Naive thymus-derived CD8-positive, alpha-beta T cell (primary cell): ENCODE measurements around the gene WBP1L. TPM values are rescaled to one million over a fixed set of nuclear protein-coding genes. Genes with fewer than 3 reads are reported as not detected.
A peak's percentile ranks its signal among the peaks of the same experiment; 100 is the strongest.
"Not testable (repeated sequence)": the region's sequence is repeated elsewhere in the genome, so short reads cannot be mapped to it uniquely, and the experiment has no call there.

Experiments used
- ATAC-seq, 2 donors: fragments of 150-1000 bp; cut with Tn5 transposase in 1 of 2; sonication (Bioruptor Pico), chemical (Tn5 transposase) in 1 of 2; 1 replicate in 1 of 2; 2 replicates in 1 of 2; pipeline ENCODE4 v1.10.0; 2021; ENCODE audit warnings: mild to moderate bottlenecking in 2 of 2, moderate library complexity in 2 of 2
- POLR2A ChIA-PET: fragments of 350-600 bp; sonication (Branson Sonifier 250); formaldehyde crosslinking; loops from one replicate; lab custom pipeline; 2021; ENCODE audit warnings: antibody characterized with exemption; lab: Charles Lee
- DNase-seq, 10 donors: peaks; one replicate each; pipeline versions ENCODE4 v3.0.0 to v3.0.0-alpha.2; 2020 to 2022
- H3K27ac Mint-ChIP-seq, 10 donors: one replicate each; pipeline ENCODE4 v1.8.0; 2020 to 2022; ENCODE audit warnings: mild to moderate bottlenecking in 10 of 10, mixed read lengths in 10 of 10, moderate library complexity in 4 of 10, inconsistent platforms in 1 of 10
- H3K27me3 Mint-ChIP-seq, 5 donors: one replicate each; pipeline ENCODE4 v1.8.0; 2021 to 2022; ENCODE audit warnings: mixed read lengths in 5 of 5
- H3K36me3 Mint-ChIP-seq, 3 donors: one replicate each; pipeline ENCODE4 v1.8.0; 2020 to 2022; ENCODE audit warnings: mixed read lengths in 3 of 3, mild to moderate bottlenecking in 2 of 3, inconsistent platforms in 1 of 3
- H3K4me1 Mint-ChIP-seq, 4 donors: one replicate each; pipeline ENCODE4 v1.8.0; 2021 to 2022; ENCODE audit warnings: mixed read lengths in 4 of 4
- H3K4me3 Mint-ChIP-seq, 10 donors: one replicate each; pipeline ENCODE4 v1.8.0; 2020 to 2022; ENCODE audit warnings: mild to moderate bottlenecking in 10 of 10, mixed read lengths in 10 of 10, moderate library complexity in 6 of 10, inconsistent platforms in 1 of 10
- H3K9me3 Mint-ChIP-seq, 9 donors: one replicate each; pipeline ENCODE4 v1.8.0; 2020 to 2022; ENCODE audit warnings: mixed read lengths in 9 of 9, mild to moderate bottlenecking in 3 of 9, inconsistent platforms in 1 of 9, moderate library complexity in 1 of 9
- polyA plus RNA-seq, 3 donors: library from polyadenylated mRNA; unstranded; fragments of 300-500 nt; fragmentation: Illumina TruSeq; gene quantifications; one replicate each; pipeline ENCODE4 v1.2.3, GENCODE V29; 2021
- total RNA-seq, 8 experiments: library from RNA in 2 of 8; stranded (reverse) in 2 of 8; gene quantifications; one replicate each; pipeline ENCODE4 v1.2.3 and lab custom pipeline; 2021 to 2026

WBP1L gene
- total RNA-seq (10 to 100 TPM; 32.6 to 35.6 TPM), polyA plus RNA-seq (10 to 100 TPM; 22.6 to 28.2 (median 24.1) TPM), total RNA-seq (lab: John Stamatoyannopoulos, UW) (18.7 to 74.4 (median 38.4) reads per million in 6 experiments)

DNA sequence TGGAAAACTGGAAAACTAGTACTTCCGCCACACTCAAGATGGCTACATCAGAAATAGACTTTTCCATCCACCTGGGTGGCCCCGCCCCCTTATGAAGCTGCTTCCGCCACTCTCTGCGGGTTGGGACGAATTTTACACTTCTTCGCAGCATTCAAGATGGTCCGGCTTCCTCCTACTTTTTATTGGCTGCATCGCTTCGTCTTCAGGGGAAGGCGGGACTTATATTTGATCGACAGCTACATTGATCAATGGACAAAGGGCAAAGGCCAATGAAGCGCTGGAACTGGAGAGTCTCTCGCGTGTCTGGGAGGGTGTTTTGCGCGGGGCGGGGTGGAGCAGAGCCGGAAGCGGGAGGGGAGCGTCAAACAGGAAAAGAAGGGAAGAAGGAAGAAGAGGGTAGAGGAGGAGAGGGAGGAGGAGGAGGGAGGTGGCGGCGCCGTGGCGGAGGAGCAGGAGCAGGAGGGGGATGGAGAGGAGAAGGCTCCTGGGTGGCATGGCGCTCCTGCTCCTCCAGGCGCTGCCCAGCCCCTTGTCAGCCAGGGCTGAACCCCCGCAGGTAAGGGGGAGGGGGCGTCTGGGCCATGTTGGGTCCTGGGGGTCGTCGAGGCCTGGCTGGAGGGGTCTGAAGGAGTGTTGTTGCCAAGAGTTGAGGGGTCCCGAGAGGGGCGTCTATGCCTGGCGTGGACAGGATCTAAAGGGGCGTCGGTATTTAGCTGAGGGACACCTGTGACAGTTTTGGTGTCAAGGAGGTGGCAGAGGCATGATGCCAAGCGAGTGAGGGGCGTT is at the start of gene WBP1L:
WBP1L (plus strand) TSS at position 361 of the 786 bp plus-strand sequence; CDS start at position 467, 106 bp downstream.
- peaks cover 35 to 57% (median 51%) of the 10 kb centered on the region in 4 donors for H3K4me1 Mint-ChIP-seq
- ATAC-seq = peak; percentile 96 to 98
- H3K36me3 Mint-ChIP-seq = peaks cover 0 to 7% (median 0%) of the 10 kb centered on the region in 3 donors

DNA sequence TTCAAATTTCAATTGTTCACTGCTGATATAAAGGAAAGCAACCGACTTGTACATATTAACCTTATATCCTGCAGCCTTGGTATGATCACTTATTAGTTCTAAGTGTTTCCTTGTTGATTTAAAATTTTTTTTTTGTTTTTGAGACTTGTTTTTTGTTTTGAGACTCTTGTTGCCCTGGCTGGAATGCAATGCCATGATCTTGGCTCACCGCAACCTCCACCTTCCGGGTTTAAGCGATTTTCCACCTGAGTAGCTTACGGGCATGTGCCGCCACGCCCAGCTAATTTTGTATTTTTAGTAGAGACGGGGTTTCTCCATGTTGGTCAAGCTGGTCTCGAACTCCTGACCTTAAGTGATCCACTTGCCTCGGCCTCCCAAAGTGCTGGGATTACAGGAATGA is 48.3 kb upstream of the WBP1L start:
- not testable (repeated sequence) for H3K27ac Mint-ChIP-seq, ATAC-seq, DNase-seq, H3K9me3 Mint-ChIP-seq, H3K4me3 Mint-ChIP-seq, H3K27me3 Mint-ChIP-seq, H3K4me1 Mint-ChIP-seq
- peaks cover 7 to 51% (median 27%) of the 10 kb centered on the region in 3 donors for H3K36me3 Mint-ChIP-seq
- POLR2A ChIA-PET = interaction anchor here (0.7 kb wide), 1 partner anchor 18 kb away, joined by 4 read pairs; no protein-coding TSS in a partner anchor

More for the DNA sequence above, at the start of gene WBP1L:
- peak within 1 kb of the TSS; percentile 87 to 97 (median 95) for H3K27ac Mint-ChIP-seq
- DNase-seq = peak; percentile 79 to 98 (median 95)
- no peaks in the 10 kb centered on the region for H3K27me3 Mint-ChIP-seq
- peaks cover 0 to 8% (median 0%) of the 10 kb centered on the region in 9 donors for H3K9me3 Mint-ChIP-seq
- POLR2A ChIA-PET = interaction anchor here (0.5 to 3.2 kb wide), 16 partner anchors 8 to 549 kb away, joined by 3 to 43 read pairs (median 4); partner anchors contain the start of genes ARL3, BORCS7, CNNM2 and SFXN2
- H3K4me3 Mint-ChIP-seq = peak within 1 kb of the TSS; percentile 83 to 99 (median 94)

DNA sequence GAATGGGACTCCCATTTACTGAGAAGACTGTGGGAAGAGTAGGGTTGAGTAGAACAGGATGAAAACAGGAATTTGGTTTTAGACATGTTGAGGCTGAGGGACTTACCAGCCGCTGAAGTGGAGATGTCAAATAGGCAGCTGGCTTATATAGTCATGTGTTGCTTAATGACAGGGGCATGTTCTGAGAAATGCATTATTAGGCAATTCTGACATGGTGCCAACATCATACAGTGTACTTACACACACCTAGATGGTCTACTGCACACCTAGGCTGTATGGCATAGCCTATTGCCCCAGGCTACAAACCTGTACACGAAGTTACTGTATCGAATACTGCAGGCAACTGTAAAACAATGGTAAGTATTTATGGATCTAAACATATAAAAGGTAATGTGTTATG is 47.0 kb upstream of the WBP1L start:
- Mint-ChIP-seq H3K27ac (no peak overlapping the region), H3K4me3 (no peak overlapping the region), H3K27me3 (no peaks in the 10 kb centered on the region), H3K9me3 (no peaks in the 10 kb centered on the region), H3K4me1 (peaks cover 0 to 2% (median under 1%) of the 10 kb centered on the region in 4 donors), H3K36me3 (peaks cover 7 to 51% (median 28%) of the 10 kb centered on the region in 3 donors)
- ATAC-seq (no peak), DNase-seq (no peak)
- POLR2A ChIA-PET = interaction anchor here (0.6 to 1.0 kb wide), 4 partner anchors 36 to 1317 kb away, joined by 4 to 6 read pairs (median 5); no protein-coding TSS in a partner anchor

DNA sequence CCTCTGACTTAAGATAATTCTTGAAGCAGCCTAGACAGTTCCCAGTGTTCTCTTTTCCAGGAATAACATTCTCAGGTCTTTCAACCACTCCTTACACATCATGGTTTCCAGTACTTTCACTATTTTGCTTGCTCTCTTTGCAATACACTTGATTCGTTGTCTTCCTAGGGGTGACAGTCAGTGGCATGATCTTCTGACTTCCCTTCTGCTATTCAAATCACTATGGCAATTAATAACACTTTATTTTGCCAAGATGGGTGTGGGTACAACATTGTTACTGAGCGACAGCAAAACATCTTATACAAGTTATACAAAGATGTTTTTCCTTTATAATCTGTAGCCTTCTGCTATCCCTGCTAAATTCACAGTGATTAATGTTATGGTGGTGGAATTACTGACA is 44.9 kb upstream of the WBP1L start:
- ATAC-seq = no peak
- H3K4me3 Mint-ChIP-seq = no peak overlapping the region
- peaks cover 7 to 54% (median 28%) of the 10 kb centered on the region in 3 donors for H3K36me3 Mint-ChIP-seq
- peaks cover 0 to 2% (median under 1%) of the 10 kb centered on the region in 4 donors for H3K4me1 Mint-ChIP-seq
- H3K9me3 Mint-ChIP-seq = no peaks in the 10 kb centered on the region
- H3K27ac Mint-ChIP-seq = peak overlapping the region in 1 of 10 donors; percentile 12
- no peak for DNase-seq
- POLR2A ChIA-PET = interaction anchor here (1.2 kb wide), 1 partner anchor 15 kb away, joined by 3 read pairs; the partner anchor contains the start of genes ARL3 and SFXN2
- no peaks in the 10 kb centered on the region for H3K27me3 Mint-ChIP-seq

DNA sequence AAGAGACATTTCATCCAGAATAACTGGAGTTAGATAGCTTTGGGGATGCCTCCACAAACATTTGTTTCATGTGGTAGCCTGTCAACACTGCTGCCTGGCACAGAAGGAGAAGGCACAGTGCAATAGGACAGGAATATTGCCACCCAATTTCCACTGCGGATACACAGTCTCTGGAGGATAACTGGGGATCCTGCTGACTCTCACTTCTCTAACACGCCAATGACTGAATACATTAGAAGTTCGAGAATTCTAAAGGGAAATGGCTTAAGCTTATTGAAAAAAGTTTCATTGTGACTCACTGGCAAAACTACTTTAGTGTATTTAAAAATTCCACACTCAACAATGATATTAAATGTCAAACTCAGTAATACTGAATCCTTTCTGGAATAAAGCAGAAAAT is 42.5 kb upstream of the WBP1L start:
- no peak for ATAC-seq
- Mint-ChIP-seq H3K4me1 (peaks cover 2 to 11% (median 6%) of the 10 kb centered on the region in 4 donors), H3K36me3 (peaks cover 7 to 43% (median 35%) of the 10 kb centered on the region in 3 donors), H3K27me3 (no peaks in the 10 kb centered on the region), H3K4me3 (no peak overlapping the region), H3K9me3 (no peaks in the 10 kb centered on the region), H3K27ac (no peak overlapping the region)
- DNase-seq = no peak
- POLR2A ChIA-PET = no interaction called here

DNA sequence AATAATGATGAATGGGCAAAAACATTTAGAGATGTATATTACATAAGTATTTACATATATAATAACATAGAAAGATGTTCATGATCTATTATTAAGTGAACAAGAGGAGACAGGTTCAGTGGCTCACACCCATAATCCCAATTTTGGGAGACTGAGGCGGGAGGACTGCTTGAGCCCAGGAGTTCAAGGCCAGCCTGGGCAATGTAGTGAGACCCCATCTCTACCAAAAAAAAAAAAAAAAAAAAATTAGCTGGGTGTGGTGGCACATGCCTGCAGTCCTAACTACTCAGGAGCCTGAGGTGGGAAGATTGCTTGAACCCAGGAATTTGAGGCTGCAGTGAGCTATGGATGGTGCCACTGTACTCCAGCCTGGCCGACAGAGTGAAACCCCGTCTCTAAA is 42.0 kb upstream of the WBP1L start:
- no peaks in the 10 kb centered on the region for H3K27me3 Mint-ChIP-seq
- POLR2A ChIA-PET = no interaction called here
- H3K4me1 Mint-ChIP-seq = peaks cover 2 to 13% (median 7%) of the 10 kb centered on the region in 4 donors
- DNase-seq = no peak
- no peaks in the 10 kb centered on the region for H3K9me3 Mint-ChIP-seq
- no peak for ATAC-seq
- no peak overlapping the region for H3K27ac Mint-ChIP-seq
- H3K4me3 Mint-ChIP-seq = no peak overlapping the region
- H3K36me3 Mint-ChIP-seq = peaks cover 7 to 38% (median 31%) of the 10 kb centered on the region in 3 donors

DNA sequence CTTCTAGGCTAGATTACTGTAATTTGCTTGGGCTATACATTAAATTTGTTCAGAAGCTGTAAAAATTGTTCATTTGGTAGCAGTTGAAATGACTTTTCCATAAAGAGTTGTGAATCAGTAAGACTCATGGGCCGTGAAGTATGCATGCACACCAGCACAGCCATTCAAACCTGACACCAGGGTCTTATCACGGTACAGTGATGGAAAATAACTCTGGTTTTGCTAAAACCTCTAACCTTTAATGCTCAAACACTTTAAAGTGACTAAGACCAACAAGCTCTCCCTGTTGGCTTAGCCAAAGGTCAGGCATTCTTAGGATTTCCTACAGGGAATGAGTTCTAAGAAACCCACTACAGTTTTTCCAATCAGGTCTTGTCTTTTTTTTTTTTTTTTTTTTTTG is 41.0 kb upstream of the WBP1L start:
- Mint-ChIP-seq H3K4me3 (no peak overlapping the region), H3K36me3 (peaks cover 2 to 32% (median 26%) of the 10 kb centered on the region in 3 donors), H3K9me3 (no peaks in the 10 kb centered on the region), H3K27me3 (no peaks in the 10 kb centered on the region), H3K27ac (no peak overlapping the region), H3K4me1 (peaks cover under 1 to 22% (median 15%) of the 10 kb centered on the region in 4 donors)
- ATAC-seq (no peak), DNase-seq (no peak)
- POLR2A ChIA-PET = interaction anchor here (1.2 kb wide), 1 partner anchor 56 kb away, joined by 6 read pairs; no protein-coding TSS in a partner anchor

DNA sequence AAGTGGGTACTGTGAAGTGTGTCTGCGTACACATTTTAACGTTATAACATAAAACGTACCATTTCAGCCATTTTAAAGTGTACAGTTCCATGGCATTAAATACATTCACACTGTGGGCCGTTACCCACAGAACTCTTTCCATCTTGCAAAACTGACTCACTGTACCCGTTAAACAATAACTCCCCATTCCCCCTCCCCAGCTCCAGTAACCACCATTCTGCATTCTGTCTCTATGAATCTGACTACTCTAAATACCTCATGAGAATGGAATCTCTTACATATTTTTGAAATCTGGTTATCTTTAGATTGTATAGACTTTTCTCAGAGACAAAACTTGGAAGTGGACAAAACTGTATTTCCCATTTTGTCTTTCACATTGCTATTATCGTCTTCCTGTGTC is 38.8 kb upstream of the WBP1L start:
- no peaks in the 10 kb centered on the region for H3K27me3 Mint-ChIP-seq
- DNase-seq (no peak), ATAC-seq (no peak)
- H3K4me3 Mint-ChIP-seq = no peak overlapping the region
- H3K9me3 Mint-ChIP-seq = no peaks in the 10 kb centered on the region
- POLR2A ChIA-PET = interaction anchor here (0.6 kb wide), 1 partner anchor 46 kb away, joined by 3 read pairs; no protein-coding TSS in a partner anchor
- H3K27ac Mint-ChIP-seq = no peak overlapping the region
- peaks cover 0 to 12% (median 9%) of the 10 kb centered on the region in 3 donors for H3K36me3 Mint-ChIP-seq
- H3K4me1 Mint-ChIP-seq = peaks cover 0 to 20% (median 17%) of the 10 kb centered on the region in 4 donors

DNA sequence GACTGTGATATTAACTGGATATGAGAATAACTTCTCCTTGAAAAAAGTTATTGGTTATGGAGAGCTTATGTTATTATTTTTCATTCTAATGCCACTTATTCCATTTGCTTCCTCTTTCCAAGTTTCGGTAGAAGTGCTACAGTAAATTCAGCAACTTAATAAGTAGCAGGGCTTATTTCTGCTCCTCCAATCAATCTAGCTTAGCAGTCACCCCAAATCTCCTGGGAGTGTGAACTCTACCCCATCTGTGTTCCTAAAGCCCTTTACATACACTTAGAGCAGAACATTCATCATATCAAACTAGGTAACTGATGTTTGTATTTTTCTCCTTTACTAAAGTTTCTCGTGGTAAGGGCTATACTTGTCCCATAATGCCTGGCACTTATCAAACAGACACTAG is 38.2 kb upstream of the WBP1L start:
- POLR2A ChIA-PET = interaction anchor here (0.6 kb wide), 1 partner anchor 46 kb away, joined by 3 read pairs; no protein-coding TSS in a partner anchor
- H3K27me3 Mint-ChIP-seq = no peaks in the 10 kb centered on the region
- DNase-seq (no peak), ATAC-seq (no peak)
- H3K36me3 Mint-ChIP-seq = peaks cover 0 to 10% (median 9%) of the 10 kb centered on the region in 3 donors
- no peaks in the 10 kb centered on the region for H3K9me3 Mint-ChIP-seq
- H3K4me1 Mint-ChIP-seq = peaks cover 1 to 20% (median 20%) of the 10 kb centered on the region in 4 donors
- H3K4me3 Mint-ChIP-seq = no peak overlapping the region
- peak overlapping the region in 1 of 10 donors; percentile 21 for H3K27ac Mint-ChIP-seq

DNA sequence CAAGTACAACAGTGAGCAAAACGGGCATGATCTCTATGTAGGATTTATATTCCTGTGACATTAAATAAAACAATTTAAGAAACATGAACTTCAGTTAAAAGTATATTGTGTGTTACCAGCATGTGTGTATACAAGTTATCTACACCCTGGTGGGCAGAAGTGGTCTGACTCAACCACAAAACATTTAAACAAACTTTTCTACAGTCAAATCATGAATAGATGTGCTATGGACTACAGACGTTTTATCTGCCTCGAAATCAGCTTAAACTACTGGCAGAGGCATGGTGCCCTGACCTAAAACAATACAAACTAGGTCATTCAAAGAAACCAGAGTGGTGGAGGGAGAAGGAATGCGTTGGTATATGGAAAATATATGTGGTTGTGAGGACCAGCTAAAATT is 33.1 kb upstream of the WBP1L start:
- H3K36me3 Mint-ChIP-seq = no peaks in the 10 kb centered on the region
- H3K27ac Mint-ChIP-seq = no peak overlapping the region
- H3K9me3 Mint-ChIP-seq = no peaks in the 10 kb centered on the region
- peak overlapping the region in 2 of 10 donors; percentile 12 to 14 for H3K4me3 Mint-ChIP-seq
- ATAC-seq (no peak), DNase-seq (no peak)
- H3K27me3 Mint-ChIP-seq = no peaks in the 10 kb centered on the region
- peaks cover 15 to 41% (median 33%) of the 10 kb centered on the region in 4 donors for H3K4me1 Mint-ChIP-seq
- POLR2A ChIA-PET = interaction anchor here (1.4 kb wide), 1 partner anchor 65 kb away, joined by 3 read pairs; no protein-coding TSS in a partner anchor

DNA sequence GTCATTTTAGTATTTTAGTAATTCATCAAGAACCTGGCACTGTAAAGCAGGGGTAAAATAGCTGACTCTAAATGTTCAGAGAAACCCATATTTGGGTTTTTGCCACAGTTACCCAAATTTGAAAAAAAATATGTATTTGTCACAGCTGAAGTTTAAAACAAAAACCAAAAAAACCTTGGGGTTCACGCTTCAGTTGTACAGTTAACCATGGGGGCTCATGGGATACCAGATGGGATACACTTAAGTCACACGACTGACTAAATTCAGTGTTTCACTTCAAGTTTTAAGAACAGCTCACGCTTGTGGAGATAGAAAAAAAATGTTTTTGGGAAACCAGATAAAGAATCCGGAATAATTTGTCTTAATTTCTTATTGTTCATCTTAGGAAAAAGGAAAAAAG is 31.7 kb upstream of the WBP1L start:
- Mint-ChIP-seq H3K27me3 (no peaks in the 10 kb centered on the region), H3K4me3 (peak overlapping the region in 1 of 10 donors; percentile 14), H3K27ac (no peak overlapping the region), H3K4me1 (peaks cover 22 to 45% (median 39%) of the 10 kb centered on the region in 4 donors), H3K9me3 (no peaks in the 10 kb centered on the region), H3K36me3 (peaks cover 0 to 6% (median 0%) of the 10 kb centered on the region in 3 donors)
- no peak for DNase-seq
- POLR2A ChIA-PET = interaction anchor here (0.7 to 4.5 kb wide), 5 partner anchors 35 to 210 kb away, joined by 3 to 89 read pairs (median 4); partner anchors contain the start of genes ACTR1A and TRIM8
- ATAC-seq = no peak

DNA sequence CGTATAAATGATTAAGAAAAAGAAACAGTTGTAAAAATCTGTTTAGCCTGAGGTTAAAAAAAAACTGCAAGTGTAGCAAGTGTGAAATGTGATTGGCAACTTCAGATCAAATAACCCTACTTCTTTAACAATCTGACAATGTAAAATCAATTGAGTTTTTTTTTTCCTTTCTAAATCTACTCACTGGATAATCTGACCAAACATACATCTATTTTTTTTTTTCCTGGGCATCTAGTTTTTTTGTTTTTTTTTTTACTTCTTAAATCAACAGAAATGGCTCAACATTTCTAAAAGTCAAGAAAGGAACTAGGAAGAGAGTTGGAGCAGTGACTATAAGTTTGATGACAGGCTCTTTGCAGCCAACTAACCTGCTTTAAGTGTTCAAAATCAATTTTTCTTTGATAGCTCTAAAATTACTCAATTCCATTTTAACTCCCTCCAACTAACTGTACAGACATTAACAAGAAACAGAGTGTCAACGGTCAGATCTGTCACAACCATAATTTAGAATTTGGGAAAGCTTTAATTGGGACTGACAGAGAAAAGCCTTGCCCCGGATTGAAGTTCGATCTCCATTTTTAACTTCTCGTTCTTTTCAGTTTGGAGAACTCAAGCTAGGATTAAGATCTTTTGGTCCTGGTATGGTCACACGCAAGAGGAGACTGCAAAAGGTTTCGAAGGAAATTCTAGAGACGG is 30.8 kb upstream of the WBP1L start:
- no peaks in the 10 kb centered on the region for H3K27me3 Mint-ChIP-seq
- peaks cover 22 to 50% (median 41%) of the 10 kb centered on the region in 4 donors for H3K4me1 Mint-ChIP-seq
- no peaks in the 10 kb centered on the region for H3K9me3 Mint-ChIP-seq
- H3K4me3 Mint-ChIP-seq = peak overlapping the region; percentile 88 to 97 (median 92)
- no peak for ATAC-seq
- H3K27ac Mint-ChIP-seq = peak overlapping the region; percentile 44 to 96 (median 91)
- POLR2A ChIA-PET = interaction anchor here (0.5 to 4.5 kb wide), 12 partner anchors 14 to 211 kb away, joined by 3 to 89 read pairs (median 8); partner anchors contain the start of genes ACTR1A, TRIM8 and WBP1L
- H3K36me3 Mint-ChIP-seq = peaks cover 0 to 15% (median 0%) of the 10 kb centered on the region in 3 donors
- DNase-seq = no peak
